ENCODE results near the gene OCIAD1. TPM values are rescaled to one million over a fixed set of nuclear protein-coding genes. Genes with fewer than 3 reads are reported as not detected.
A peak's percentile ranks its signal among the peaks of the same experiment; 100 is the strongest.

OCIAD1 gene, protein sequence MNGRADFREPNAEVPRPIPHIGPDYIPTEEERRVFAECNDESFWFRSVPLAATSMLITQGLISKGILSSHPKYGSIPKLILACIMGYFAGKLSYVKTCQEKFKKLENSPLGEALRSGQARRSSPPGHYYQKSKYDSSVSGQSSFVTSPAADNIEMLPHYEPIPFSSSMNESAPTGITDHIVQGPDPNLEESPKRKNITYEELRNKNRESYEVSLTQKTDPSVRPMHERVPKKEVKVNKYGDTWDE
- 190 TPM for polyA plus RNA-seq (2013)

DNA sequence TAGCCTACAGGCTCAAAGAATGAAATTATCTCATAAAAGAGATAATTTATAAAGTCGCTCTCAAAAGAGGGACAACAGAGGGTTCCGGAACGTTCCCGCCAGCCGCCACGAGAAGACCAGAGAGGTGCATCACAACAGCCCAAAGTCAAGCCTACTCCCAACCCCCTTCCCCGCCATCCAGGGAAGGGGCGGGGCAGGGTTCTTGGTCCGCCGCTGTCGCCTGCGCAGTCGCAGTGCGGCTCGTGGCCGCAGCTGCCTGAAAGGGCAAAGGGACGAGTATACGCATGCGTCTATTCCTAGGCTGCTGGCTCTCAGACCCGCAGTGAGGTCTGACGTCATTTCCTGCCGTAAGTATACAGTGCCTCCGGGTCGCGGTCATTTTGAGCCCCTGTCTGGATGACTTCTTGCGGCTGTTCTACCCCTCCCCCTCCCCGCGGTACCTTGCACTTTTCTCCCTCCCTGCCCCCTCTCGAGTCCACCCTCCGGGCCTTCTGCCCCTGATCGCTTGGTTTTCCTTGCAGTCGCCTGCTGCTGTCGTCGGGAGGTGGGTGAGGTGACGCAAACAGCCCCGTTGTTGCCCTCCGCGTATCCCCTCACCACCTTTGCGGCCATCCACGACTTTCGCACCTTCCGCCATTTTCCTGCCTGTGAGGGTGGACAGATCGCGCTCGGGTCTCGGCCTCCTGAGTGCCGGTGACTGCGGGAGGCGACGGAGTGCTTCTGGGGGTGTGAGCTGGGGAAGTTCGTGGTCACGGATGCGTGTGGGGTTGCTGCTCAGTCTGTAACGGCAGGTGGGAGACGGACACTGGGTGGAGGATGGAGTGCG is at the start of gene OCIAD1:
Gene OCIAD1, plus strand, starts transcription at position 383 of the 826 bp plus-strand sequence. CDS start 1,537 bp downstream, outside the sequence.
- H3K27ac ChIP-seq (ENCODE audit: insufficient read depth in 1 of 2, low read depth in 1 of 2, low read length in 2 of 2, poor library complexity in 1 of 2, severe bottlenecking in 2 of 2) = peak within 1 kb of the TSS; percentile 98 to 99
- no peaks in the 10 kb centered on the region for H3K27me3 ChIP-seq (replicated peaks in 2 of 5; ENCODE audit: control insufficient read depth in 4 of 5, insufficient read depth in 5 of 5, low read length in 4 of 5)
- DNase-seq = peak; percentile 100
- H3K4me3 ChIP-seq (ENCODE audit: control insufficient read depth in 1 of 7, extremely low read depth in 1 of 7, insufficient read depth in 4 of 7, low read depth in 2 of 7, low read length in 6 of 7) = peak within 1 kb of the TSS; percentile 77 to 99 (median 98)
- H3K36me3 ChIP-seq (ENCODE audit: control insufficient read depth in 4 of 4, insufficient read depth in 4 of 4, low read length in 3 of 4) = peaks cover 4 to 23% (median 17%) of the 10 kb centered on the region in 4 experiments
- POLR2A ChIA-PET = interaction anchor here (0.7 to 1.2 kb wide), 4 partner anchors 16 to 51 kb away, joined by 3 to 8 read pairs (median 4); partner anchors contain the start of gene FRYL
- CTCF ChIA-PET = no interaction called here
- WGBS (ENCODE audit: insufficient coverage) = under 1% methylated on average over 37 of the region's 56 CpGs
- H3K4me1 ChIP-seq (ENCODE audit: control extremely low read depth in 1 of 4, control insufficient read depth in 4 of 4, insufficient read depth in 4 of 4, low read length in 3 of 4) = peaks cover 7 to 15% (median 11%) of the 10 kb centered on the region in 4 experiments
- H3K9me3 ChIP-seq (ENCODE audit: control extremely low read depth in 1 of 5, control insufficient read depth in 4 of 5, insufficient read depth in 2 of 5, low read depth in 1 of 5, low read length in 4 of 5) = no peaks in the 10 kb centered on the region

DNA sequence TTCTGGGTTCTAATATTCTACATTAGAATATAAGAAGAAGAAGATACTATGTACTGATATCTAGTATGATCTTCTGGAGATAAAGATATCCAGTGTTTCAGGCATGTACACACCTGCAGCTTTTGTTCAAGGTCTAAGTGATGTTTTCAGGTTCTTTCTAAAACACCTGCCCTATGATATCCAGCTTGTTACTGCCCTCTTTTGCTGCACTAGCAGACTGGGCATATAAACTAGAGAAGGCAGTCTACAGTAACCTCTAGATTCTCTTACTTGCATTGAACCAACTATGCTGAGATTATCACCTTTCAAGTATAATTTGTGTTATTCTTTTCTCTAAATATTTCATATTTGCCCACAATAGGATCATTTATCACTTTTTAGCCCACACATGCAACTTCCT is 48.9 kb upstream of the OCIAD1 start:
- no peak for DNase-seq
- no peaks in the 10 kb centered on the region for H3K27me3 ChIP-seq (replicated peaks in 2 of 5; ENCODE audit: control insufficient read depth in 4 of 5, insufficient read depth in 5 of 5, low read length in 4 of 5)
- ChIA-PET POLR2A (no interaction called here), CTCF (interaction anchor here (0.6 to 2.3 kb wide), 6 partner anchors 15 to 373 kb away, joined by 3 to 5 read pairs (median 3); no protein-coding TSS in a partner anchor)
- H3K27ac ChIP-seq (ENCODE audit: insufficient read depth in 1 of 2, low read depth in 1 of 2, low read length in 2 of 2, poor library complexity in 1 of 2, severe bottlenecking in 2 of 2) = no peak overlapping the region
- no peaks in the 10 kb centered on the region for H3K36me3 ChIP-seq (ENCODE audit: control insufficient read depth in 4 of 4, insufficient read depth in 4 of 4, low read length in 3 of 4)
- peaks cover 13 to 27% (median 25%) of the 10 kb centered on the region in 4 experiments for H3K4me1 ChIP-seq (ENCODE audit: control extremely low read depth in 1 of 4, control insufficient read depth in 4 of 4, insufficient read depth in 4 of 4, low read length in 3 of 4)
- H3K4me3 ChIP-seq (ENCODE audit: control insufficient read depth in 1 of 7, extremely low read depth in 1 of 7, insufficient read depth in 4 of 7, low read depth in 2 of 7, low read length in 6 of 7) = no peak overlapping the region
- no peaks in the 10 kb centered on the region for H3K9me3 ChIP-seq (ENCODE audit: control extremely low read depth in 1 of 5, control insufficient read depth in 4 of 5, insufficient read depth in 2 of 5, low read depth in 1 of 5, low read length in 4 of 5)

DNA sequence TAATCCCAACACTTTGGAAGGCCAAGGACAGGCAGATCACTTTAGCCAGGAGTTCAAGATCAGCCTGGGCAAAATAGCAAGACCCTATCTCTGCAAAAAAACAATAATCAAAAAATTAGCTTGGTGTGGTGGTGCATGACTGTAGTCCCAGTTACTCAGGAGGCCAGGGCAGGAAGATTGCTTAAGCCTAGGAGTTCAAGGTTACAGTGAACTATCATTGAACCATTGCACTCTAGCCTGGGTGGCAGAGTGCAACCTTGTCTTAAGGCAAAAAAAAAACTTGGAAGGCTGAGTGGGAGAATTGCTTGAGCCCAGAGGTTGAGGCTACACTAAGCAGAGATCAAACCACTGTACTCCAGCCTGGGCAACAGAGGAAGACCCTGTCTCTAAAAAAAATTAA is 45.6 kb upstream of the OCIAD1 start:
- Histone ChIP-seq H3K4me1 (ENCODE audit: control extremely low read depth in 1 of 4, control insufficient read depth in 4 of 4, insufficient read depth in 4 of 4, low read length in 3 of 4) (peaks cover 0 to 11% (median 8%) of the 10 kb centered on the region in 4 experiments), H3K4me3 (ENCODE audit: control insufficient read depth in 1 of 7, extremely low read depth in 1 of 7, insufficient read depth in 4 of 7, low read depth in 2 of 7, low read length in 6 of 7) (no peak overlapping the region), H3K9me3 (ENCODE audit: control extremely low read depth in 1 of 5, control insufficient read depth in 4 of 5, insufficient read depth in 2 of 5, low read depth in 1 of 5, low read length in 4 of 5) (no peaks in the 10 kb centered on the region), H3K36me3 (ENCODE audit: control insufficient read depth in 4 of 4, insufficient read depth in 4 of 4, low read length in 3 of 4) (no peaks in the 10 kb centered on the region), H3K27me3 (replicated peaks in 2 of 5; ENCODE audit: control insufficient read depth in 4 of 5, insufficient read depth in 5 of 5, low read length in 4 of 5) (no peaks in the 10 kb centered on the region), H3K27ac (ENCODE audit: insufficient read depth in 1 of 2, low read depth in 1 of 2, low read length in 2 of 2, poor library complexity in 1 of 2, severe bottlenecking in 2 of 2) (no peak overlapping the region)
- ChIA-PET CTCF (no interaction called here), POLR2A (no interaction called here)
- no peak for DNase-seq

DNA sequence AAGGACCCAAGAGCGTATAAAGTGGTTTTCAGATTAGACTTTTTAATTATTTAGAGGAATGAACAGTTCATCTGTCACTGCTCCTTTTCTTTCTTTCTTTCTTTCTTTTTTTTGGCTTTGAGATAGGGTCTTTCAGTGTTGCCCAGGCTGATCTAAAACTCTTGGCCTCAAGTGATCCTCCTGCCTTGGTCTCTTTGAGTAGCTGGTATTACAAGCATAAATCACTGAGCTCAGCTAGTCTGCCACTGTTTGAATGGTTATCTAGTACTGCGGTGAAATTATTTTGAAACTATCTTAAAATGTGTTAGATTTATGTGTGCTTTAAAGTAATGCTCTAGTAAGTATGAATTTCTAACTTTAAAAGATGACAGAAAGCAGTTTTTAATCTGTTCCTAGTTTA is 44.3 kb upstream of the OCIAD1 start:
- ChIA-PET POLR2A (no interaction called here), CTCF (no interaction called here)
- DNase-seq = no peak
- WGBS (ENCODE audit: insufficient coverage) = 100% methylated on average over 2 of the region's 2 CpGs
- no peaks in the 10 kb centered on the region for H3K36me3 ChIP-seq (ENCODE audit: control insufficient read depth in 4 of 4, insufficient read depth in 4 of 4, low read length in 3 of 4)
- no peak overlapping the region for H3K4me3 ChIP-seq (ENCODE audit: control insufficient read depth in 1 of 7, extremely low read depth in 1 of 7, insufficient read depth in 4 of 7, low read depth in 2 of 7, low read length in 6 of 7)
- H3K9me3 ChIP-seq (ENCODE audit: control extremely low read depth in 1 of 5, control insufficient read depth in 4 of 5, insufficient read depth in 2 of 5, low read depth in 1 of 5, low read length in 4 of 5) = no peaks in the 10 kb centered on the region
- H3K27me3 ChIP-seq (replicated peaks in 2 of 5; ENCODE audit: control insufficient read depth in 4 of 5, insufficient read depth in 5 of 5, low read length in 4 of 5) = no peaks in the 10 kb centered on the region
- H3K27ac ChIP-seq (ENCODE audit: insufficient read depth in 1 of 2, low read depth in 1 of 2, low read length in 2 of 2, poor library complexity in 1 of 2, severe bottlenecking in 2 of 2) = no peak overlapping the region
- no peaks in the 10 kb centered on the region for H3K4me1 ChIP-seq (ENCODE audit: control extremely low read depth in 1 of 4, control insufficient read depth in 4 of 4, insufficient read depth in 4 of 4, low read length in 3 of 4)

DNA sequence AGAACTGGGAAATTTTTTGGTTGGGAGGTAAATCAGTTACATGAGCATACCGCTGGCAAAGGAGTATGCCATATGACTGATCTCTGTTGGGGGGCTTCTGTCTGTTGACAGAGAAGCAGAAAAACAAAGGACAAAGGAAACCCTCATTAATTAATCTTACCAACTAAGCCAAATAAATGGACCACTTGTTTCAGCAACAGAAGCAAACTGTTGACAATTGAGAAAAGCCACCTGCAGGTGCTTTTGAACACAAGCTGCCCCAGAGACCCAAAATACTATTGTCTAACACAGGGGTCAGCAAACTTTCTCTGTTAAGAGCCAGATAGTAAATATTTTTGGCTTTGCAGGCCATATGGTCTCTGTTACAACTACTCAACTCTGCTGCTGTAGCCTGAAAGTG is 43.8 kb upstream of the OCIAD1 start:
- CTCF ChIA-PET = interaction anchor here (1.0 kb wide), 2 partner anchors 10 to 32 kb away, joined by 3 read pairs; no protein-coding TSS in a partner anchor
- DNase-seq = no peak
- Histone ChIP-seq H3K4me3 (ENCODE audit: control insufficient read depth in 1 of 7, extremely low read depth in 1 of 7, insufficient read depth in 4 of 7, low read depth in 2 of 7, low read length in 6 of 7) (no peak overlapping the region), H3K27ac (ENCODE audit: insufficient read depth in 1 of 2, low read depth in 1 of 2, low read length in 2 of 2, poor library complexity in 1 of 2, severe bottlenecking in 2 of 2) (no peak overlapping the region), H3K36me3 (ENCODE audit: control insufficient read depth in 4 of 4, insufficient read depth in 4 of 4, low read length in 3 of 4) (no peaks in the 10 kb centered on the region), H3K27me3 (replicated peaks in 2 of 5; ENCODE audit: control insufficient read depth in 4 of 5, insufficient read depth in 5 of 5, low read length in 4 of 5) (no peaks in the 10 kb centered on the region), H3K9me3 (ENCODE audit: control extremely low read depth in 1 of 5, control insufficient read depth in 4 of 5, insufficient read depth in 2 of 5, low read depth in 1 of 5, low read length in 4 of 5) (no peaks in the 10 kb centered on the region), H3K4me1 (ENCODE audit: control extremely low read depth in 1 of 4, control insufficient read depth in 4 of 4, insufficient read depth in 4 of 4, low read length in 3 of 4) (peaks cover 0 to 2% (median 0%) of the 10 kb centered on the region in 4 experiments)
- POLR2A ChIA-PET = no interaction called here
- no CpG with 5 or more reads among the region's 1 CpG for WGBS (ENCODE audit: insufficient coverage)

DNA sequence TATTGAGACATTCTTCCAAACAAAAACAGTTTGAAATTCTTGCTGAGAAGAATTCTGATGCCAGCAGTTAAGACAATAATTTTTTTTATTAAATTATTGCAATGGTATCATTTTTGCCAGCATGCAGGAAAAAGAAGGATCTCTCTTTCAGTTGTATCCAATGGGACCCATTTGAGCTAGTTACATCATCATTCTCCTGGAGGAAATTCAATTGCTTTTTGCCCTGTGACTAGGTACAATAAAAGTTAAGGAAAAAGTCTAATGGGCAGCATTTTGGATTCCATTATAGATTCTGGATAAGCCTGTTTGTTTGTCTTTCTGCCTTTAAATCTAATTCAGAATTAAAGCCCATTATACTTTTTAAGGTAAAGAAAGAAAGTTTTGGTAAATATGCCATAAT is 40.3 kb upstream of the OCIAD1 start:
- Histone ChIP-seq H3K36me3 (ENCODE audit: control insufficient read depth in 4 of 4, insufficient read depth in 4 of 4, low read length in 3 of 4) (no peaks in the 10 kb centered on the region), H3K27me3 (replicated peaks in 2 of 5; ENCODE audit: control insufficient read depth in 4 of 5, insufficient read depth in 5 of 5, low read length in 4 of 5) (no peaks in the 10 kb centered on the region), H3K4me1 (ENCODE audit: control extremely low read depth in 1 of 4, control insufficient read depth in 4 of 4, insufficient read depth in 4 of 4, low read length in 3 of 4) (peaks cover 0 to 8% (median 0%) of the 10 kb centered on the region in 4 experiments), H3K4me3 (ENCODE audit: control insufficient read depth in 1 of 7, extremely low read depth in 1 of 7, insufficient read depth in 4 of 7, low read depth in 2 of 7, low read length in 6 of 7) (no peak overlapping the region), H3K9me3 (ENCODE audit: control extremely low read depth in 1 of 5, control insufficient read depth in 4 of 5, insufficient read depth in 2 of 5, low read depth in 1 of 5, low read length in 4 of 5) (no peaks in the 10 kb centered on the region), H3K27ac (ENCODE audit: insufficient read depth in 1 of 2, low read depth in 1 of 2, low read length in 2 of 2, poor library complexity in 1 of 2, severe bottlenecking in 2 of 2) (no peak overlapping the region)
- no peak for DNase-seq
- CTCF ChIA-PET = interaction anchor here (1.1 to 1.2 kb wide), 2 partner anchors 13 to 183 kb away, joined by 3 read pairs; no protein-coding TSS in a partner anchor
- POLR2A ChIA-PET = no interaction called here

DNA sequence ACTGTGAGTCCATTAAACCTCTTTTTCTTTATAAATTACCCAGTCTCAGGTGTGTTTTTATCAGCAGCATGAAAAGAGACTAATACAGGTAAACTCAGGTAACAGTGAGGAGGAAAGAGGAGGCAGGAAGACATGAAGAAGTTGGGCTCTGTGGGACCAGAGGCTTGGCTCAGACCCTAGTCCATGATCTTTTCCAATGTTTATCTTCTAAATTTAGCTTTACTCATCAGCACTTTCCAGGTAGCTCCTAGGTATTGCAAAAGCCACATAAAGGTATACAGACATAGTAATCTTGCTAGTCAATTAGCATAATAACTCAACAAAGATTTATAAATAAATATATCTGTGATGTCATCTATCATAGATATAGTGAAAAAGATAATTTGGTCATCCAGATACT is 39.6 kb upstream of the OCIAD1 start:
- Histone ChIP-seq H3K9me3 (ENCODE audit: control extremely low read depth in 1 of 5, control insufficient read depth in 4 of 5, insufficient read depth in 2 of 5, low read depth in 1 of 5, low read length in 4 of 5) (no peaks in the 10 kb centered on the region), H3K27ac (ENCODE audit: insufficient read depth in 1 of 2, low read depth in 1 of 2, low read length in 2 of 2, poor library complexity in 1 of 2, severe bottlenecking in 2 of 2) (no peak overlapping the region), H3K36me3 (ENCODE audit: control insufficient read depth in 4 of 4, insufficient read depth in 4 of 4, low read length in 3 of 4) (no peaks in the 10 kb centered on the region), H3K4me3 (ENCODE audit: control insufficient read depth in 1 of 7, extremely low read depth in 1 of 7, insufficient read depth in 4 of 7, low read depth in 2 of 7, low read length in 6 of 7) (no peak overlapping the region), H3K4me1 (ENCODE audit: control extremely low read depth in 1 of 4, control insufficient read depth in 4 of 4, insufficient read depth in 4 of 4, low read length in 3 of 4) (peaks cover 0 to 8% (median 0%) of the 10 kb centered on the region in 4 experiments), H3K27me3 (replicated peaks in 2 of 5; ENCODE audit: control insufficient read depth in 4 of 5, insufficient read depth in 5 of 5, low read length in 4 of 5) (no peaks in the 10 kb centered on the region)
- DNase-seq = no peak
- ChIA-PET POLR2A (no interaction called here), CTCF (interaction anchor here (1.2 kb wide), 1 partner anchor 184 kb away, joined by 3 read pairs; no protein-coding TSS in a partner anchor)
